CD4-positive, alpha-beta T cell treated with Interleukin-4 for 1 hour (primary cell): ENCODE data around the gene RPL36AL.
"Not testable (repeated sequence)": the region's sequence is repeated elsewhere in the genome, so short reads cannot be mapped to it uniquely, and the experiment has no call there.

ENCODE experiments used
- DNase-seq, 2 donors: peaks; one replicate each; pipeline ENCODE4 v3.0.0-alpha.2; 2020 to 2022

RPL36AL gene

DNA sequence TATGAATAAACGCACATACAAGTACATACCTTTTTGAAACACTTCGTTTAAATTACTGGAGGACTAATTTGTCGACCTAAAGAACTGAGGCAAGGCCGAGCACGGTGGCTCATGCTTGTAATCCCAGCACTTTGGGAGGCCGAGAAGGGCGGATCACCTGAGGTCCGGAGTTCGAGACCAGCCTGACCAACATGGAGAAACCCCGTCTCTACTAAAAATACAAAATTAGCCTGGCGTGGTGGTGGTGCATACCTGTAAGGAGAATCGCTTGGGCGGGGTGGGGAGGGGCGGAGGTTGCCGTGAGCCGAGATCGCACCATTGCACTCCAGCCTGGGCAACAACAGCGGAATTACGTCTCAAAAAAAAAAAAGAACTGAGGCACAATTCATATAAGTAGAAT lies 1.2 kb downstream of the RPL36AL start:
- DNase-seq = not testable (repeated sequence)

DNA sequence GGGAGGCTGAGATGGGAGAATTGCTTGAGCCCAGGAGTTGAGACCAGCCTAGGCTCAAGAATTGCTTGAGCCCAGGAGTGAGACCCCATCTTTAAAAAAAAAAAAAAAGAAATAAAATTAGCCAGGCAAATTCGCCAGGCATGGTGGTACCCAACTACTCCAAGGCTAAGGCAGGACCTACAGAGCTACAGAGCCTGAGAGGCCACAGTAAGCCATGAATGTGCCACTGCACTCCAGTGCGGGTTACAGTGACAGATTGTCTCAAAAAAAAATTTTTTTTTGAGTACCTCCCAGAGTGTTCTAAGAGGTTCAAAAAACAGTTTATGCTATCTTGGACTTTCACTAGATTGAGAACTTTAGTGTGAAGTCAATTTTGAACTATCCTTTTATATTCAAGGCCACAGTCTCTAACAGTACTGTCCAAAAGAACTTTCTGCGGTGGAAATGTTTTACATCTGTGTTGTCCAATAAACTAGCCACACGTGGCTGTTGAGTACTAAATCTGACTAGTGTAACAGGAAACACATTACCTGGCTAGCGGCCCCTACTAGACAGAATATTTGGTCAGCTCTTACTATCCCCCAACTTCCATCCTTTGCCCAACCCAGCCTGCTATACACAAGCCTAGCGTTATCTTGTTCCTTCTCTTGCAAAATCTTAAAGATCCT lies 2.4 kb downstream of the RPL36AL start:
- DNase-seq = no peak

DNA sequence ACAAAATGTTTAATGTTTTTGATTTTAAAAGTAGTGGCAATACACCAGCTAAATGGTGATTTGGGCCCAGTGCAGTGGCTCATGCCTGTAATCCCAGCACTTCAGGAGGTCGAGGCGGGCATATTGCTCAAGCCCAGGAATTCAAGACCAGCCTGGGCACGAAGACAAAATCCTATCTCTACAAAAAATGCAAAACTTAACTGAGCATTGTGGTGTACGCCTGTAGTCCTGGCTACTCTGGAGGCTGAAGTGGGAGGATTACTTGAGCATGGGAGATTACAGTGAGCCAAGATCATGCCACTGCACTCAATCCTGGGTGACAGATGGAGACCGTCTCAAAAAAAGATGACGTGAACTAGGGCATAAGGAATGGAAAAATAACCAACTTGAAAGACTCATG lies 4.7 kb downstream of the RPL36AL start:
- no peak for DNase-seq

DNA sequence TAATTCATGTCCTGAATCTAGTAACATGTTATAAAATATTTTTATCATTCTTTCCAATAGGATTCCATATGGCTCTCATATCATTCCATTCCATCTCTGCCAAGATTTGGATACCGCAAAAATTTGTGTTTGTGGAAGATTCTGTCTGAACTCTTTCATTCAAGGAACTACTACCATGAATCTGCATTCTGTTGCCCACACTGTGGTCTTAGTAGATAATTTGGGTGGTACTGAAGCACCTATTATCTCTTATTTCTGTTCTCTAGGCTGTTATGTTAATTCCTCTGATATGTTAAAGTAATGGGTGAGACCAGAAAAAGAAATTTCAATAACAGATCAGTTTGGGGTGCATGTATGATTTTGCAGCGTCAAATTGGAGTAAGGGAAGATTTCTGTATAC lies 6.2 kb downstream of the RPL36AL start:
- no peak for DNase-seq

DNA sequence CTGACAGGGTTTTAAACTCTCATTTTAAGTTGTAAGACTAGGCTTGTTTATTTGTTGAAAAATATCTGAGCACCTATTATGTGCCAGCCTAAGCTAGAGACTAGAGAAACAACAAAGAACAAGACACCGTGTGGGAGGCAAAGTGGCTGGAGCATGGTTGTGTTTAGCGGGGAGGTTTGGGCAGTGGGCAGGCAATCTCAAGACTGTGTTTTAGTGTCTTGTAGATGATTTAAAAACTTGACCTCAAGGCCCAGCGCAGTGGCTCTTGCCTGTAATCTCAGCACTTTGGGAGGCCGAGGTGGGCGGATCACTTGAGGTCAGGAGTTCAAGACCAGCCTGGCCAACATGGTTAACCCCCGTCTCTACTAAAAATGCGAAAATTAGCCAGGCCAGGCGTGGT lies 7.8 kb downstream of the RPL36AL start:
- no peak for DNase-seq

DNA sequence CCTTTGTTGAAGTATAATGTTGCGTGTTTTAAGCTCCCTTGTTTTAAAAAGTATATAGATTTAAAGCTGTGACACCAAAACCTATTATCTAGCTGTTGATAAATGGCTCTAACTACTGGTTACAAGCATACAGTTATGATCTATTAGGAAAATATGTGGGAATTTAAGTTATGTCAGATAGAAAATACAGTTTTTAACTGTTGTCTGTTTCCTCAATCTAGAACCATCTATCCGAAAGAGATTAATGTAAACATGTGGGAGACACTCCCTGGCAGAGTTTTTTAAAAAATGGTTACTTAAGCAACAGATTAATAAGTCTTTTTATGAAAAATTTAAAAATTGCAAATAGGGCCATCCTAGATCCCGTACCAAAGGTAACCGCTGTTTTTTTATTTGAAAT lies 8.2 kb downstream of the RPL36AL start:
- no peak for DNase-seq

DNA sequence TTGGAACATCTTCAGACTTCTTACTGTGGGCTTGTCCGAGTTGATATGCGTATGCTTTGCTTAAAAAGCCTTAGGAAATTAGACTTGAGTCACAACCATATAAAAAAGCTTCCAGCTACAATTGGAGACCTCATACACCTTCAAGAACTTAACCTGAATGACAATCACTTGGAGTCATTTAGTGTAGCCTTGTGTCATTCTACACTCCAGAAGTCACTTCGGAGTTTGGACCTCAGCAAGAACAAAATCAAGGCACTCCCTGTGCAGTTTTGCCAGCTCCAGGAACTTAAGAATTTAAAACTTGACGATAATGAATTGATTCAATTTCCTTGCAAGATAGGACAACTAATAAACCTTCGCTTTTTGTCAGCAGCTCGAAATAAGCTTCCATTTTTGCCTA lies 12.8 kb downstream of the RPL36AL start:
- DNase-seq = no peak

DNA sequence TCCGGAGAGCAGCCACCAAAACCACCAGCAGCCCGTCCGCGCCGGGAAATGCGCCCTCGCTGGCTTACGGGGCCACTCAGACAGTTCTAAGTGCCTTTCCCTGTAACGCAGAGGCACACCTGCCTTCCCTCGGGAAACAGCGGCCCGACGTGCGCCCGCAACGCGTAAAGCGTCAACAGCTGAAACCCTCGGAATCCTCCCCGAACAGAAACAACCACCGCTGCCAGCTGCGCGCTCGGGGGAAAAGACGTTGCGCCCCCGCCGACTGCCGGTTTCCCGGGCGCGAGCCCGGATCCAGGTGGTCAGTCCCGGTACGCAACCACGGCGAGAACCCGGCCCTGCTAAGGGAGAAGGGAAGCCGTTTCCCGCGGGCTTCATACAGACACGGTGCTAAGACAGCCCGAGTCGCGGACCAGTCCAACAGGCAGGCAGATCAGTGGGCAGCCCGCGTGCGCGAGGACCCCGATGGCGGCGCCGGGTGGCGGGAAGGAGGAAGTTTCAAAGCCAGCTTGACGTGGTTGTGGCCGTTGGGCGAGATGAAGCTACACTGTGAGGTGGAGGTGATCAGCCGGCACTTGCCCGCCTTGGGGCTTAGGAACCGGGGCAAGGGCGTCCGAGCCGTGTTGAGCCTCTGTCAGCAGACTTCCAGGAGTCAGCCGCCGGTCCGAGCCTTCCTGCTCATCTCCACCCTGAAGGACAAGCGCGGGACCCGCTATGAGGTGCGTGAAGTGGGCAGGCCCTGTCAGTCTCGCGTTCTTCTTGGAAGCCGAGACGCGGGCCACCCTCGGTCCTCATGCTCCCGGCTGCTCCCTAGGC lies 21.7 kb downstream of the RPL36AL start, which contains the start of gene LRR1:
Gene LRR1 (plus strand): TSS at position 456 of the 816 bp plus-strand sequence. CDS start 81 bp downstream, at position 537.
- DNase-seq = peak; percentile 85 to 88

DNA sequence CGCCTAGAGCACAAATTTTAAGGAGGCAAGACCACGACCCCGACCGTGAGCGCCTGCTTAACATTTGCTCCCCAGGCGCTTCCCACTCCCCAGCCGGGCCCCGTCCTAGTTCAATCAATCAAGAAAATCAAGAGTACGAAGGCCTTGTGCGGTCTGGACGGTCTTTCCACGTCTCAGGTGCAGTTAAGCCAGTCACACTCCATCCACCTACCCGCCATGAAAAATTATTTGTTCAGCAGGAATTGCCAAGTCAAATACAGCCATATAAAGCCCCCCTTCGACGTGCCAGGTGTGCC lies 22.3 kb downstream of the RPL36AL start:
- peak in 1 of 2 donors; percentile 27 for DNase-seq

DNA sequence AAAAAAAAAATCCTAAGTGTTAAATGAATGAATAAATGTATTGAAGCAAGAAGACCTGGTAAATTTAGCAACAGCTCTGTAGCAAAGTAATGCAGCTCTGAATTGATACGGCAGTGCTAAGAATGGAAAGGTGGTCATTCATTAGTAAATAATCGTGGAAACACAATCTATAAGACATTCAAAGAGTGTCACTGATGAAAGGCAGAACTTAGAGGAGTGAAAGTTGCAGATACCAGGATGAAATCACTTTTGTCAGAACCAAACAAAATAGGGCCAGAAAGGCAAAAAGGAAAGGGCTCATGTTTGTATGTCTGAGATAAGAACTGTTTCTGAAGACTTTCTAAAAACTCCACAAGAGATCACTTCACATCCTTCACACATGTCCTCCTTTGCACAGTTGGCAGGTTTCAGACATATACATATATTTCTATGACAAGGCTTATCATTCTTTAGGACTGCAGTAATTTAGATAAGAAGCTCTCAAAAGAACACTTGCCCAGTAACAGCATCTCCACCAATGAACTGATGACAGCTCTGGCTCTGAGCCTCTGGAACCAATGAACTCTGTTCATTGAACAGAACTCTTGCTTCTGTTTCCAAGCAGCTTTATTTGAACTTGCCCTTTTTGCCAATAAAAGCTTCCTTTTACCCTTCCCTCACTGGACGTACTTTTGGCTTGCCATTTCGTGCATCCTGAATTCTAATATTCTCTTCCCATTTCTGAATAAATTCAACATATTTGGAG lies 25.9 kb downstream of the RPL36AL start:
- DNase-seq = no peak

DNA sequence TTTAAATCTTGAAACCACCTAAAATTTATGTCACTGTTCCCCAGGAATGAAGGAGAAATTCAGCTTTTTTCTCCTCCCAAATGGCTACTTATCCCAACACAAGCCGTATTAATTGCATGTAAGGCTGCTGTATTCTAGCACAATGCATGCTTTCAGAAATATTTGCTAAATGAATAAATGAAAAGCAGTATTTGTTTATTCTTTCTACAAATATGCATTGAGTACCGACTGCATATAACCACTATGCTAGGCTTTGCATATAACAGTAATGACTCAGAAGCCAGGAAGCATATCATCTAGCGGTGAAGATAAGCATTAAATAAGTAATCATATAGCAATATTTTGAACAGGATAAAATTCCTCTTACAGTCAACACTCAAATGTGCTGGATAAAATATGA lies 27.4 kb downstream of the RPL36AL start:
- DNase-seq = no peak

DNA sequence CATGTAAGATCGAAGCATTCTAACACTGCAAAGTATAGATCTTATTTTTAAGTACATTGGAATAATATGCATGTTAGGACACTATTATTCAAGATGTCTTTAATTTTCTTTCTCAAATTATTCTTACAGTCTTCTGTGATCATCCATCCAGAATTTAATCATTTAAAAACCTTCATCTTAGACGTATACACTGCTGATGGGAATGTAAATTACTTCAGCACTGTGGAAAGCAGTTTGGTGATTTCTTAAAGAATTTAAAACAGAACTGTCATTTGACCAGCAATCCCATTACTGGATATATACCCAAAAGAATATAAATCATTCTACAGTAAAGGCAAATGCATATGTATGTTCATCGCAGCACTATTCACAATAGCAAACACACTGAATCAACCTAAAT lies 31.0 kb downstream of the RPL36AL start:
- DNase-seq = no peak

DNA sequence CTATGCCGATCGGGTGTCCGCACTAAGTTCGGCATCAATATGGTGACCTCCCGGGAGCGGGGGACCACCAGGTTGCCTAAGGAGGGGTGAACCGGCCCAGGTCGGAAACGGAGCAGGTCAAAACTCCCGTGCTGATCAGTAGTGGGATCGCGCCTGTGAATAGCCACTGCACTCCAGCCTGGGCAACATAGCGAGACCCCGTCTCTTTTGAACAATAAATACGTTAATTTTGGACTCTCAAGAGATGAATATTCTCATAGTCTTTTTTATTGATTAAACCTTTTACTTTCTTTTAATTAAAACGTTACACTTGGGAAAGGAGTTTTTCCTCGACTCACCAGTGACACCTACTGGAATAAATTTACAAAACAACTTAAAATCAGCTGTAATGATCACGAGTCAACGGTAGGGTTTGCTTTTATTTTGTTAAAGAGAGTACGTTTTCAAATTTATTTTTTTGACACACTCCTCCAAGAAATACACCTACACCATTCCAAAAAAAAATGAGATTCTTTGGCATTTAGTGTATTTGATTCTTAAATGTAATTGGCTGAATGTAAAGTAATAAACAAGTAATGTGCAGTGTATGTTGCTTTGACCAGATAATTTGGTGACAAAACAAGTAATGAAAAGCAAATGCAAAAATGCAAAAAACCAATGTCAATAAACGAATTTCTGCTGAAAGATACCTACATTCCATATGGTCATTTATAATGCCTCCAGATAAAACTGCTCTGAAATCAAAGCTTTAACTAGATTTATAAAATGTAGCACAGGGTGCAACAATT lies 33.6 kb downstream of the RPL36AL start:
- peak in 1 of 2 donors; percentile 86 for DNase-seq

DNA sequence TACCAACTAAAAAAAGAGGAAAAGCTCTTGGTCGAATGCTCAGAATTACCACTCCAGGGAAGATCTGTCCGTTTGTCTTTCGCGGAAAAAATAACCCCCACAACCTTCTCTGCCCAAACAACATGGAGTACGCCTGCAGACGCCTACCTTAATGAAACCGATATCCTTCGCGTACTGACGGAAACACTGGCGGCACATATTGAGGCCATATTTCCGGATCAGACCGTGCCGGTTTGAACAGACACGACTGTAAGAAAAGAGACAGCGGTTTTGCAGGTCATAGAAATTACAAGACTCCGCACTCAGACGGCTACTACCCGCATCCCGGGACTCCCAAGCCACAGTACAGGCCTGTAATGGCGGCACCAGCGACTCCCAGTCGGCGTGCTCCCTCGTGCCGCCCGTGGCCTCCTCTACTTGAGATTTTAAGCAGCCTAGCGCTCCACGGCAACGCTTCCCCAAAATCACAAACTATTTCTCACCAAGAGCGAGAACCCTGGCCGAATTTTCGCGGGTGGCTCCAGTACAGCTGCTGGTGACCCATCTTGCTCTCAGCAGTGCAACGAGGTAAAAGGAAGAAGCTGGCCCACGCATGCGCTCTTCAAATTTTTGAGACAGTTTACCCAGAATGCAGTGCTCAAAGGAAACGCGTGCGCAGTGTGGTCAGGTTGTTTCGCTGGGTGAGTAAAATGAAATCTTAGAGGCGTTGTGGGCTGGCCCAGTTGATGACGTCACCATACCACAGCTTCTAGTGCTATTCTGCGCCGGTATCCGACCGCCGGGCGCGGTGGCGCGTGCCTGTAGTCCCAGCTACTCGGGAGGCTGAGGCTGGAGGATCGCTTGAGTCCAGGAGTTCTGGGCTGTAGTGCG lies 34.4 kb downstream of the RPL36AL start, which contains the start of gene RPS29:
Gene RPS29 (minus strand): TSS at position 578 of the 870 bp plus-strand sequence. CDS start 34 bp downstream, at position 544.
- peak; percentile 99 for DNase-seq

DNA sequence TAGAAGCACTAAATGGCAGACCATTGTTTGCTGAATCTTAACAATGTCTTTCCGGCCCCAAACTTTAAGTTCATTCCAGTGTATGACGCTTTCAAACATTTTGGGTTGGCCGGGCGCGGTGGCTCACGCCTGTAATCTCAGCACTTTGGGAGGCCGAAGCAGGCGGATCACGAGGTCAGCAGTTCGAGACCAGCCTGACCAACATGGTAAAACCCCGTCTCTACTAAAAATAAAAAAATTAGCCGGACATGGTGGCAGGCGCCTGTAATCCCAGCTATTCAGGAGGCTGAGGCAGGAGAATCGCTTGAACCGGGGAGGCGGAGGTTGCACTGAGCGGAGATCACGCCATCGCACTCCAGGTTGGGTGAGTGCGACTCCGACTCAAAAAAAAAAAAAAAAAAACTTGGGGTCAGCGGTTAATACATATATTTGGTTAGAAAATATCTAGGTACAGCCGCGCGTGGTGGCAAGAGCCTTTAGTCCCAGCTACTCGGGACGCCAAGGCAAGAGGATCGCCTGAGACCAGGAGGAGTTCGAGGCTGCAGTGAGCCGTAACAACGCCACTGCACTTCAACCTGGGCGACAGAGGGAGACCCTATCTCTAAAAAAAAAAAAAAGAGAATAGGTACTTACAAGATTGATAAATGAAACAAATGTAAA lies 35.3 kb downstream of the RPL36AL start:
- peak in 1 of 2 donors; percentile 25 for DNase-seq

DNA sequence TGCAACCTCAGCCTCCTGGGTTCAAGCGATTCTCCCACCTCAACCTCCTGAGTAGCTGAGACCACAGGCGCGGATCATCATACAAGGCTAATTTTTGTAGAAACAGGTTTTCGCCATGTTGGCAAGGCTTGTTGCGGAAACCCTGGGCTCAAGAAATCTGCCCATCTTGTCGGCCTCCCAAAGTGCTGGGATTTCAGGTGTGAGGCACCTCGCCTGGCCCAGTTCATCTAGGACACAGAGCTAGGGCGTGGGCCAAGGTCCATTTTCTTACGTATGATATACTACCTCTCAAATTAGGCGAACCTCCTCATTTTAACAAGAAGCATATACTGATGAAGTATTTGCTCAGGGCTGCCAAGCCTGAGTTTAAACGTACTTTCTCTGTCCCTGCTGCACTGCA lies 36.4 kb downstream of the RPL36AL start:
- DNase-seq = no peak

DNA sequence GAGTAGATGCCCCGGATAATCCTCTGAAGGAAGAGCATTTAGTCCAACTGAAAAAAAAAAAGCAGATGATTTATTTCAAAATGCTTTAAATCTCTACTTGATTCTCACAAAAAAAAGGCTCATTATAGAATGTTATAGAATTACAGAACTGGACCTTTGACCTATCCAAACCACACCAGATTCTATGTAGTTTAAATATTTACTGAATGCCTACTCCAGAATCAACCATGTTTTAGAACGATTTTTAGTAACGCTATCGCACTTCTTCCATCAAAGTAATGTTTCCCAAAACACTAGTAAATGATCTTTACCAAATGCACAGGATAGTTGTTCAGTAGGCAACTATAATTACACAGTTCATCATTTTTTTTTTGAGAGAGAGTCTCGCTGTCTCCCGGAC lies 36.8 kb downstream of the RPL36AL start:
- no peak for DNase-seq

DNA sequence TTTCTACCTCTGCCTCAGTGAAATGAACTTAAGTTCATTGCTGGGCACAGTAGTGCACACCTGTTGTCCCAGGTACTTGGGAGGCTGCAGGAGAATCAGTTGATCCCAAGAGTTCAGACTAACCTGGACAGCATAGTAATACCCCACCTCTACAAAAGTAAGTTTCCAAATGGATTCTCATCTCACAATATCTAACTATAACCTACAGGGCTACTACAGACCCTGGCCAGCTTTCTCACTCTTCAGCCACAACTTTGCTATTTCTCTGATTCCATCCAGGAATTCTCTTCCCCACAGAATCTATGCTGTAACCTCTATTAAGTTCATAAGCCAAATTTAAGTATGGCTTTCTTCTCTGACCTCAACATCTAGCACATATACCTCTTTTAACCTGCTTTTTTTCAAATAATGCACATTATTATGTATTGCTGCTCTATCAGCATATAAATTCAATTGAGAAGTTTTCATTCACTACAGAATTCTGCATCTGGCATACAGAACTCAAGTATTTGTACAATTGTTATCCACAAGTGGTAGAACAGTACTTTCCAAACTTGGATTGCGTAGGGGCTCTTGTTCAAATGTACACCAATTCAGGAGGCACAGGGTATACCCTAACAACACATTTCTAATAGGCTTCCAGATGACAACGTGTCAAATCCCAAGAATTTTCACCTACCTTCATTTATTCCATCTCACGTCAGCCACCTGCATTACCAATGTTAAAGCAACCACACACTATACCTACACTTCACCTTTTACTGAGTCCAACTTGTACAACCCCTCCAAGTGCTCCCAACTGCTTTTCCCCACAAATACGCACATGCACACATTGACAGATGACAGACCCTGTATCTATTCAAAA lies 38.1 kb downstream of the RPL36AL start:
- DNase-seq = no peak

DNA sequence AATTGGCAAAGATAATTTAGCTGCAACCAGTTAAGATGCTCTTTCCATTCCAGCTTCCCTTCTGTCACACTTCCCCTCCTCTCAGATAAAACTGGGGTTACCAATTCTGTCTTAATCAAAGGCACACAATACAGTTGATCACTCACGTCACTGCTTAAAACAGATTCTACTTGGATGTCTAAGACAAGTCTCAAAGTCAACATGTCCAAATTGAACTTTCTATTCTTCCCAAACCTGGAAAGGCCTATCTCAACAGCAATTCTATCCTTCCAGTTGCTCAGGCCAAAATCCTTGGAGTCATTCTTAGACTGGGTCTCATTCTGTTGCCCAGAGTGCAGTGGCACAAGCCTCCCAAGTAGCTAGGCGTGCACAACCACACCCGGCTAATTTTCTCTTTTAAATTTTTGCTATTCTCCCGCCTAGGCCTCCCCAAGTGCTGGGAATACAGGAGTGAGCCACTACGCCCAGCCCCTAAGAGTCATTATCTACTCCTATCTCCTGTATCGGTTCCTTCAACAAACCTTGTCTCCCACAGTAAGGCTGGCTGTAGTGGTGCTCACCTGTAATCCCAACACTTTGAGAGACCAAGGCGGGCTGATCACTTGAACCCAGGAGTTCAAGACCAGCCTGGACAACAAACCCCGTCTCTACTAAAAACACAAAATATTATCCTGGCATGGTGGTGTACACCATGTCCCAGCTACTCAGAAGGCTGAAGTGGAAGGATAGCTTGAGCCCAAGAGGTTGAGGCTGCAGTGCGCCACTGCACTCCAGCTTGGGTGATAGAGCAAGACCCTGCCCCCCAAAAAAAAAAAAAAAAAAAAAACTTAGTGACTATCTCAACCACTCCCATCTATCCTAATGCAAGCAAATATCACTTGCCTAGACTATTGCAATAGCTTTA lies 39.0 kb downstream of the RPL36AL start:
- DNase-seq = no peak
